HFFc6 (cell line): ENCODE results near the gene WASF2. TPM values are rescaled to one million over a fixed set of nuclear protein-coding genes. Genes with fewer than 3 reads are reported as not detected.
"Not testable (repeated sequence)": the region's sequence is repeated elsewhere in the genome, so short reads cannot be mapped to it uniquely, and the experiment has no call there.

Experiments
- DNase-seq: peaks from one replicate; pipeline ENCODE4 v3.0.0-alpha.2; 2018
- H3K27ac Mint-ChIP-seq: 2 replicates; pipeline ENCODE4 v1.8.0; 2020; ENCODE audit warnings: mild to moderate bottlenecking, mixed read lengths
- H3K27me3 Mint-ChIP-seq: 2 replicates; pipeline ENCODE4 v1.8.0; 2021; ENCODE audit warnings: mild to moderate bottlenecking, moderate library complexity, mixed read lengths; ENCODE audit not compliant: insufficient read depth
- H3K36me3 Mint-ChIP-seq: 2 replicates; pipeline ENCODE4 v1.8.0; 2021; ENCODE audit warnings: low read depth, mixed read lengths
- H3K4me1 Mint-ChIP-seq: 2 replicates; pipeline ENCODE4 v1.8.0; 2020; ENCODE audit warnings: low read depth, mixed read lengths
- H3K4me3 Mint-ChIP-seq: 2 replicates; pipeline ENCODE4 v1.8.0; 2020; ENCODE audit warnings: mild to moderate bottlenecking, moderate library complexity, mixed read lengths
- H3K9me3 Mint-ChIP-seq: 2 replicates; pipeline ENCODE4 v1.8.0; 2020; ENCODE audit warnings: mild to moderate bottlenecking, mixed read lengths
- CTCF ChIP-seq: fragments of 200-600 bp; sonication (generic); IDR thresholded peaks from 2 replicates; pipeline ENCODE4 v1.5.0; 2021; ENCODE audit warnings: antibody characterized with exemption, mild to moderate bottlenecking
- total RNA-seq, 6 experiments: library from RNA; stranded (reverse); fragmentation: NEBNext Ultra II Directional; extraction: Animal tissue kit (Norgen Biotek cat#: 25700); gene quantifications; 2 replicates in 1 of 6; 3 replicates in 5 of 6; pipeline ENCODE4 v1.2.3, GENCODE V29; 2021

The WASF2 gene
- total RNA-seq, 6 experiments from 2014 or later: 84.4 to 99.7 (median 93.1) TPM

GRCh38 chr1:27433706-27434105, 56.3 kb downstream of the WASF2 start:
- no peaks in the 10 kb centered on the region for H3K27me3 Mint-ChIP-seq
- peaks cover 69% of the 10 kb centered on the region for H3K4me1 Mint-ChIP-seq
- H3K4me3 Mint-ChIP-seq: no peak overlapping the region
- H3K27ac Mint-ChIP-seq: no peak overlapping the region
- no peak for TF ChIP-seq CTCF
- no peaks in the 10 kb centered on the region for H3K9me3 Mint-ChIP-seq
- DNase-seq: no peak
- H3K36me3 Mint-ChIP-seq: no peaks in the 10 kb centered on the region

- H3K9me3 Mint-ChIP-seq, H3K27ac Mint-ChIP-seq, H3K27me3 Mint-ChIP-seq, DNase-seq, H3K4me3 Mint-ChIP-seq, H3K36me3 Mint-ChIP-seq: not testable (repeated sequence)
- H3K4me1 Mint-ChIP-seq: peaks cover 69% of the 10 kb centered on the region
Observed at GRCh38 chr1:27432725-27433124, 57.2 kb downstream of the WASF2 start.

- peak overlapping the region; percentile 29; the same call in 1 of the 2 replicates for H3K27ac Mint-ChIP-seq
- H3K4me3 Mint-ChIP-seq: no peak overlapping the region
- H3K4me1 Mint-ChIP-seq: peaks cover 62% of the 10 kb centered on the region
- no peak for TF ChIP-seq CTCF
- DNase-seq: no peak
- H3K27me3 Mint-ChIP-seq: no peaks in the 10 kb centered on the region
- H3K36me3 Mint-ChIP-seq: no peaks in the 10 kb centered on the region
- H3K9me3 Mint-ChIP-seq: no peaks in the 10 kb centered on the region
Observed at GRCh38 chr1:27431601-27431940, 58.4 kb downstream of the WASF2 start.

GRCh38 chr1:27430903-27431600, 58.9 kb downstream of the WASF2 start:
- peaks cover 57% of the 10 kb centered on the region for H3K4me1 Mint-ChIP-seq
- DNase-seq: no peak
- TF ChIP-seq CTCF: no peak
- no peaks in the 10 kb centered on the region for H3K27me3 Mint-ChIP-seq
- H3K27ac Mint-ChIP-seq: peak overlapping the region; percentile 49; the same call in 1 of the 2 replicates
- no peak overlapping the region for H3K4me3 Mint-ChIP-seq
- H3K9me3 Mint-ChIP-seq: no peaks in the 10 kb centered on the region
- no peaks in the 10 kb centered on the region for H3K36me3 Mint-ChIP-seq

- Mint-ChIP-seq H3K9me3 (no peaks in the 10 kb centered on the region), H3K27me3 (no peaks in the 10 kb centered on the region), H3K36me3 (no peaks in the 10 kb centered on the region), H3K27ac (peak overlapping the region; percentile 89; the same call in 1 of the 2 replicates), H3K4me3 (peak overlapping the region; percentile 74), H3K4me1 (peaks cover 45% of the 10 kb centered on the region)
- DNase-seq: no peak
- no peak for TF ChIP-seq CTCF
Observed at GRCh38 chr1:27429029-27429425, 60.9 kb downstream of the WASF2 start.

- peak overlapping the region; percentile 74; the same call in 1 of the 2 replicates for H3K4me3 Mint-ChIP-seq
- no peak for DNase-seq
- peak overlapping the region; percentile 89 for H3K27ac Mint-ChIP-seq
- no peak for TF ChIP-seq CTCF
- H3K4me1 Mint-ChIP-seq: peaks cover 40% of the 10 kb centered on the region
- no peaks in the 10 kb centered on the region for H3K36me3 Mint-ChIP-seq
- H3K9me3 Mint-ChIP-seq: no peaks in the 10 kb centered on the region
- no peaks in the 10 kb centered on the region for H3K27me3 Mint-ChIP-seq
Observed at GRCh38 chr1:27428316-27429028, 61.5 kb downstream of the WASF2 start.
